HepG2 (cell line): ENCODE results near the gene FANCD2OS.

Experiments used
- BCL3 ChIP-seq: sonication (generic); formaldehyde crosslinking; IDR thresholded peaks from 2 replicates; pipeline ENCODE4 v1.5.1; 2020; ENCODE audit warnings: mild to moderate bottlenecking, missing genetic modification reagents, moderate library complexity
- EP300 ChIP-seq, 3 experiments: sonication (generic) in 1 of 3; formaldehyde crosslinking in 1 of 3; IDR thresholded peaks; 2 replicates each; pipeline versions ENCODE4 v1.5.1 to v1.6.1; 2011 to 2020; ENCODE audit warnings: low read depth in 2 of 3, low read length in 2 of 3, borderline replicate concordance in 1 of 3, improper control_type of control experiment in 1 of 3, mild to moderate bottlenecking in 1 of 3, missing genetic modification reagents in 1 of 3, moderate library complexity in 1 of 3
- HMG20A ChIP-seq: IDR thresholded peaks from 2 replicates; pipeline ENCODE4 v1.6.1; 2016; ENCODE audit warnings: borderline replicate concordance
- HOXA7 ChIP-seq: sonication (generic); formaldehyde crosslinking; IDR thresholded peaks from 2 replicates; pipeline ENCODE4 v1.8.1; 2022; ENCODE audit warnings: mild to moderate bottlenecking, missing genetic modification reagents, moderate library complexity
- JUND ChIP-seq: sonication (generic); formaldehyde crosslinking; IDR thresholded peaks from 2 replicates; pipeline ENCODE4 v1.8.0; 2022; ENCODE audit warnings: mild to moderate bottlenecking, missing genetic modification reagents
- KLF15 ChIP-seq: sonication (generic); formaldehyde crosslinking; IDR thresholded peaks from 2 replicates; pipeline ENCODE4 v1.8.1; 2023; ENCODE audit warnings: borderline replicate concordance, mild to moderate bottlenecking, inconsistent platforms, missing genetic modification reagents, mixed read lengths
- MYC ChIP-seq: sonication (generic); formaldehyde crosslinking; IDR thresholded peaks from 2 replicates; pipeline ENCODE4 v1.9.0; 2021; ENCODE audit warnings: missing genetic modification reagents, borderline replicate concordance
- NFIC ChIP-seq: IDR thresholded peaks from 2 replicates; pipeline ENCODE4 v1.6.1; 2012; ENCODE audit warnings: mild to moderate bottlenecking, low read length, inconsistent platforms
- REPIN1 ChIP-seq: sonication (generic); formaldehyde crosslinking; IDR thresholded peaks from 2 replicates; pipeline ENCODE4 v1.8.0; 2022; ENCODE audit warnings: missing genetic modification reagents, low read depth, mild to moderate bottlenecking, borderline replicate concordance
- SAP130 ChIP-seq: IDR thresholded peaks from 2 replicates; pipeline ENCODE4 v1.6.1; 2016; ENCODE audit warnings: low read depth
- SMARCC2 ChIP-seq: fragments of 450-650 bp; IDR thresholded peaks from 2 replicates; pipeline ENCODE4 v1.6.1; 2017; ENCODE audit warnings: antibody characterized with exemption, mild to moderate bottlenecking
- ZFP36 ChIP-seq: fragments of 150-350 bp; IDR thresholded peaks from 2 replicates; pipeline ENCODE4 v1.6.1; 2018; ENCODE audit warnings: borderline replicate concordance, low read length, low read depth; ENCODE audit not compliant: partially characterized antibody
- ZNF563 ChIP-seq: sonication (generic); formaldehyde crosslinking; IDR thresholded peaks from 2 replicates; pipeline ENCODE4 v1.8.0; 2022; ENCODE audit warnings: mild to moderate bottlenecking, moderate library complexity, missing genetic modification reagents
- TF ChIP-seq, protein P1 (sequence below): sonication (generic); formaldehyde crosslinking; IDR thresholded peaks from 2 replicates; pipeline ENCODE4 v1.5.0; 2020; ENCODE audit warnings: mild to moderate bottlenecking, missing genetic modification reagents, moderate library complexity

DNA sequence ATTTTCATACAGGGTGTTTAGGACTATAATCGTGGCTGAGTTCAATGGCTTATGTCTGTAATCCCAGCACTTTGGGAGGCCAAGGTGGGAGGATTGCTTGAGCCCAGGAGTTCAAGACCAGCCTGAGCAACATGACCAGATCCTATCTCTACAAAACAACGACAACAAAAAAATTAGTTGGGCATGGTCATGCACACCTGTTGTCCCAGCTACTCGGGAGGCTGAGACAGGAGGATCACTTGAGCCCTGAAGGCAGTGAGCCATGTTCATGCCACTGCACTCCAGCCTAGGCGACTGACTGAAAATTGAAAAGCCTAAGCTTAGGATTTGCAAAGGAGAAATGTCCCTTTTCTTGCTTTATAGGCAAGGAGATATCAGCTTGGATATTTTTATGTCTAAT, 8.9 kb upstream of the FANCD2OS start:
- TF ChIP-seq, protein P1, sequence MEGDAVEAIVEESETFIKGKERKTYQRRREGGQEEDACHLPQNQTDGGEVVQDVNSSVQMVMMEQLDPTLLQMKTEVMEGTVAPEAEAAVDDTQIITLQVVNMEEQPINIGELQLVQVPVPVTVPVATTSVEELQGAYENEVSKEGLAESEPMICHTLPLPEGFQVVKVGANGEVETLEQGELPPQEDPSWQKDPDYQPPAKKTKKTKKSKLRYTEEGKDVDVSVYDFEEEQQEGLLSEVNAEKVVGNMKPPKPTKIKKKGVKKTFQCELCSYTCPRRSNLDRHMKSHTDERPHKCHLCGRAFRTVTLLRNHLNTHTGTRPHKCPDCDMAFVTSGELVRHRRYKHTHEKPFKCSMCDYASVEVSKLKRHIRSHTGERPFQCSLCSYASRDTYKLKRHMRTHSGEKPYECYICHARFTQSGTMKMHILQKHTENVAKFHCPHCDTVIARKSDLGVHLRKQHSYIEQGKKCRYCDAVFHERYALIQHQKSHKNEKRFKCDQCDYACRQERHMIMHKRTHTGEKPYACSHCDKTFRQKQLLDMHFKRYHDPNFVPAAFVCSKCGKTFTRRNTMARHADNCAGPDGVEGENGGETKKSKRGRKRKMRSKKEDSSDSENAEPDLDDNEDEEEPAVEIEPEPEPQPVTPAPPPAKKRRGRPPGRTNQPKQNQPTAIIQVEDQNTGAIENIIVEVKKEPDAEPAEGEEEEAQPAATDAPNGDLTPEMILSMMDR (CRISPR knock-in tag) = no peak
- no peak for TF ChIP-seq SMARCC2
- no peak for TF ChIP-seq JUND (CRISPR knock-in tag)
- TF ChIP-seq SAP130 (CRISPR knock-in tag) = no peak
- no peak for TF ChIP-seq HOXA7 (CRISPR knock-in tag)
- TF ChIP-seq REPIN1 (CRISPR knock-in tag) = no peak
- TF ChIP-seq BCL3 (CRISPR knock-in tag) = no peak
- TF ChIP-seq ZFP36 = no peak
- no peak for TF ChIP-seq KLF15 (CRISPR knock-in tag)
- no peak for TF ChIP-seq NFIC
- no peak for TF ChIP-seq MYC (CRISPR knock-in tag)
- TF ChIP-seq EP300 (IDR thresholded peaks at IDR 0.05; ENCODE audit: low read depth in 2 of 2, low read length in 2 of 2) = no peak
- no peak for TF ChIP-seq EP300 (CRISPR knock-in tag; IDR thresholded peaks at IDR 0.05; ENCODE audit: borderline replicate concordance)
- TF ChIP-seq ZNF563 (CRISPR knock-in tag) = no peak
- no peak for TF ChIP-seq HMG20A (CRISPR knock-in tag)
